Type B pancreatic cell (in vitro differentiated cells): ENCODE results near the gene CACFD1. TPM values are rescaled to one million over a fixed set of nuclear protein-coding genes. Genes with fewer than 3 reads are reported as not detected.

Source experiments
- DNase-seq: peaks from one replicate; pipeline ENCODE4 v3.0.0; 2021; ENCODE audit warnings: mixed read lengths; ENCODE audit not compliant: unreplicated experiment; ENCODE audit errors: extremely low spot score
- H3K27ac Mint-ChIP-seq: 2 replicates; pipeline ENCODE4 v1.8.0; 2021; ENCODE audit warnings: mild to moderate bottlenecking, mixed read lengths
- H3K27me3 Mint-ChIP-seq: 2 replicates; pipeline ENCODE4 v1.8.0; 2021; ENCODE audit warnings: mixed read lengths
- H3K36me3 Mint-ChIP-seq: 2 replicates; pipeline ENCODE4 v1.8.0; 2021; ENCODE audit warnings: mixed read lengths
- H3K4me1 Mint-ChIP-seq: one replicate; pipeline ENCODE4 v1.8.0; 2021; ENCODE audit warnings: mixed read lengths; ENCODE audit not compliant: unreplicated experiment
- H3K4me3 Mint-ChIP-seq: 2 replicates; pipeline ENCODE4 v1.8.0; 2021; ENCODE audit warnings: mild to moderate bottlenecking, mixed read lengths
- H3K9me3 Mint-ChIP-seq: 2 replicates; pipeline ENCODE4 v1.8.0; 2021; ENCODE audit warnings: mixed read lengths
- total RNA-seq: library from RNA; stranded (reverse); gene quantifications from 2 replicates; pipeline ENCODE4 v1.2.1, GENCODE V29; 2021; ENCODE audit warnings: low replicate concordance
- TF ChIP-seq, protein P1 (sequence below): fragments of 200-600 bp; sonication (generic); conservative IDR thresholded peaks from 2 replicates; pipeline ENCODE4 v1.5.0; 2021; ENCODE audit warnings: antibody characterized with exemption, mild to moderate bottlenecking

The CACFD1 gene
- total RNA-seq, 1 donor from 2014 or later: 45.6 TPM

DNA sequence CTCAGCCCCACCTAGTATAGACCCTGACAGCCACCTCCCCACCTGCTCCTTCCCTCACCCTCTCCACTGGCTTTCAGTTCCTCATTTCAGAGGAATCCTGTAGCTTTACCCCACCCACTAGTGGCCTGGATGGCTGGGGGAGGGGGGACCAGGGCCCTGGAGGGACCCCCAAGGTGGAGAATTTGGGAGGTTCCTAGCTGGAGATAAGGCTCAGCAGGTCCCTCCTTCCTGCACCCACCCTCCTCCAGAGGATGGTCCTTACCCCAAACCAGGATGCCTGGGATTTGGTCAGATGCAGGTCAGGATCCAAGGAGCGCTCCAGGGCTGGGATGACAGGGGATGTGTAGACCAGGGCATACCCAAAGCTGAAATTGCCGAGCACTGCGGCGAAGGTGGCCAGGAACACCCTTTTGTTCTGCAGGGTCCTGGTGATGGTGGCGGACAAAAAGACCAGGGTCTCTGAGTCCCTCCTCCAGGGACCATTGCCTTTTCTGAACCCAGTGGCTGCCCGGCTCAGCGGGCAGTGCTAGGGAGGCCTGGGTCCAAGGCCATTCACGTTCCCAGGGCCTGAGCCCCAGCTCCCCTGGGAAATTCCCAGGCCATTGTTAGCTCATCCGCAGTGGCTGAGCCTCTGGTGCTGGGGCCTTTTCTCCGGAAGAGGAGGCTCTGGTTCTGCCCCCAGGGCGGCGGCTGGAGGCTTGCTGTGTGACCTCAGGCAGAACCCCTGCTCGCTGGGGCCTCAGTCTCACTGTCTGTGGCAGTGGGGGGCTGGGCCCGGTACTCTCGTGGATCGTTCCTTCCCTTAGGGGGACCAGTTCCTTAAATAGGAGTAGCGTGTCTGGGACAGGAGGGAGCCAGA lies 18.4 kb downstream of the CACFD1 start:
- Mint-ChIP-seq H3K36me3 (no peaks in the 10 kb centered on the region), H3K27me3 (peaks cover 3% of the 10 kb centered on the region), H3K27ac (no peak overlapping the region), H3K4me3 (peak overlapping the region; percentile 49), H3K4me1 (peaks cover 7% of the 10 kb centered on the region), H3K9me3 (no peaks in the 10 kb centered on the region)
- TF ChIP-seq, protein P1, sequence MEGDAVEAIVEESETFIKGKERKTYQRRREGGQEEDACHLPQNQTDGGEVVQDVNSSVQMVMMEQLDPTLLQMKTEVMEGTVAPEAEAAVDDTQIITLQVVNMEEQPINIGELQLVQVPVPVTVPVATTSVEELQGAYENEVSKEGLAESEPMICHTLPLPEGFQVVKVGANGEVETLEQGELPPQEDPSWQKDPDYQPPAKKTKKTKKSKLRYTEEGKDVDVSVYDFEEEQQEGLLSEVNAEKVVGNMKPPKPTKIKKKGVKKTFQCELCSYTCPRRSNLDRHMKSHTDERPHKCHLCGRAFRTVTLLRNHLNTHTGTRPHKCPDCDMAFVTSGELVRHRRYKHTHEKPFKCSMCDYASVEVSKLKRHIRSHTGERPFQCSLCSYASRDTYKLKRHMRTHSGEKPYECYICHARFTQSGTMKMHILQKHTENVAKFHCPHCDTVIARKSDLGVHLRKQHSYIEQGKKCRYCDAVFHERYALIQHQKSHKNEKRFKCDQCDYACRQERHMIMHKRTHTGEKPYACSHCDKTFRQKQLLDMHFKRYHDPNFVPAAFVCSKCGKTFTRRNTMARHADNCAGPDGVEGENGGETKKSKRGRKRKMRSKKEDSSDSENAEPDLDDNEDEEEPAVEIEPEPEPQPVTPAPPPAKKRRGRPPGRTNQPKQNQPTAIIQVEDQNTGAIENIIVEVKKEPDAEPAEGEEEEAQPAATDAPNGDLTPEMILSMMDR: no peak
- no peak for DNase-seq

DNA sequence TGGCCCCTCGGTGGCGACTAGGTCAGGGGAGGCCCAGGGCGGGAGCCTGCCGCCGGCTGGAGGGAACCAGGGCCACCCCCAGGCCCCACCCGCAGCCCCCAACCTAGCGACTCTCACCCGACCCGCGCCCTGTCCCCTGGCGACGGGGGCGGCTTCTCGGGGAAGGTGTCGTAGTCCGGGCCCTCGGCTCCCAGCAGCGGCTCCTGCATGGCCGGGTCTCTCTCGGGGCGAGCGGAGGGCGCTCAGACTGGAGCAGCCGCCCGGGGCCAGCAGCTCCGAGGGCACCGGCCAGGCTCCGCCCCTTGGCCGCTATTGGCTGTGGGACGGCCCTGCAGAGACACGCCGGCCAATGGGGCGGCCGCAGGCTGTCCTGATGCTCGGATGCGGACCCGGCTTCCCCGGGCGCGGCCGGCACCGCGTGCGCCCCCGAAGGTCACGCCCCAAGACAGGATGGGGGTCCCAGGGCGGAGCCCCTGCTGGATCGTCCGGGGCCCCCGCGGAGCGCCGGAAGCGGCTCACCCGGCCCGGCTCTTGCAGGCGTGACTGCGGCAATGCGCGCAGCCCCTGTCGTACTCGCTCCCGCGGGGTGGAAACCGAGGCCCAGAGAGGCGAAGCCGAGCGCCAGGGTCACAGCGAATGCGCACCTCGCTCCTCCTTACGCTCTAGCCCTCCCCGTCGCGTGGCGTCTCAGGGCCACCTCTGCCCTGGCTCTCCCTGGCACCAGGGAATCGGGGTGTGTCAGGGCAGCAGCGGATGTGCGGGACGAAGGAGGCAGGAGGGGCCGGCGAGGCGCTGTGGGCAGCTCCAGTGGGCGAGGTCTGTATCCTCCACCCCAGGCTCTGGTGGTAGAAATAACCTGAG lies 19.3 kb downstream of the CACFD1 start, which contains the start of gene SLC2A6:
Gene SLC2A6 (minus strand): TSS at position 249 of the 861 bp plus-strand sequence. CDS start 40 bp downstream, at position 209.
- TF ChIP-seq, protein P1: no peak
- Mint-ChIP-seq H3K27me3 (peaks cover 6% of the 10 kb centered on the region), H3K4me1 (peaks cover 12% of the 10 kb centered on the region), H3K9me3 (no peaks in the 10 kb centered on the region), H3K27ac (no peak within 1 kb of the TSS), H3K36me3 (no peaks in the 10 kb centered on the region), H3K4me3 (peak within 1 kb of the TSS; percentile 76)
- peak; percentile 87 for DNase-seq

DNA sequence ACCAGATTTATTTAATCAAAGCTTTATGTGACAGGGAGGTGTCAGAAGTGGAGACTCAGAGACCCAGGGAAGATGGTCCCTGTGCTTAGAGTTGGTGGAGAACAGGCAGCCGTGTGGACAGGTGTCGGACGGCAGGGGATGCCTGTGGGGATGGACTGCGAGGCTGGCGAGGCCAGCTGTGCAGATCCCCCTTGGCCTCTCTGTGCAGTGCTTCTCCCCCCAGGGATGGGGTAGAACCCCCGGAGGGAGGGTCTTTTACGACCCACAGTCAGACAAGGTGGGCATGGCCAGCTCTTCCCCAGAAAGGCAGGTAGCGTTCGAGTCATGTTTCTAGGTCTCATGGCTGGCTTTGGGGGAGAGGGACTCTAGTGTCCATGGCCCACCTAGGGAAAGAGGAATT lies 23.8 kb downstream of the CACFD1 start:
- Mint-ChIP-seq H3K9me3 (no peaks in the 10 kb centered on the region), H3K27ac (peak overlapping the region; percentile 70), H3K4me3 (no peak overlapping the region), H3K27me3 (peaks cover 6% of the 10 kb centered on the region), H3K36me3 (no peaks in the 10 kb centered on the region), H3K4me1 (peaks cover 18% of the 10 kb centered on the region)
- DNase-seq: no peak
- TF ChIP-seq, protein P1: no peak

DNA sequence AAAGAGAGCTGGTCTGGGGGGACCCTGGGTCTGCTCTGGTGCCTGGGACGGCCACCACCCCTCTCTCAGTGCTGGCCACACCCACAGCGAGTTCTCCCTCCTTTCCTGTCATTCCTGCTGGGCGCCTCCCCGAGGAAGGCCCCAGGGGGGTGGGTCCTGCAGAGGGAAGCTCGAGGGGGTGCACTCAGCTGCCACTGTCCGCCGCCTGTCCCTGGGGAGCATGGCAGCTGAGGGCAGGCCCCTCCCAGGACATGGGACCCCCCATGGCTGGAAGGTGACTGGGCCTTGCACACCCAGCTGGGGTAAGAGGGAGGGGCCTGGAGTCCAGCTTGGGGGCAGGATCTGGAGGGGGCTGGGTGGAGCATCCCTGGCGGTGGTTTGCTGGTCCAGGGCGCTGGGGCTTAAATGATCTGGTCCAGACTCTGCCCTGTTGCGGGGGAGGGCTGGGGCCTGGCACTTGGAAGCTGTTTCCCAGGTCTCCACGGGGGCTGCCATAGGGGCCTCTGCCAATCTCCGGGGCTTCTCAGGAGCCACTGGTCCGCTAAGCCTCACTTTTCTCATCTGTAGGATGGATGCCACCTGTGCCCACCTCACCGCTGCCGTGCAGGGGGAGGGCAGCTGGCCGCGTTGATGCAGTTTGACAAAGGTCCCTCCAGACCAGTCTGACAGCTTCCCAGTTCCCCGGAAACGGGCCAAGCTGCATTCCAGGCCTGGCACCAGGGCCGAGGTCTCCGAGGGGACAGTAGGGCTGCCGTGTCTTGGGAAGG lies 25.1 kb downstream of the CACFD1 start:
- Mint-ChIP-seq H3K27ac (peak overlapping the region; percentile 60), H3K4me1 (peaks cover 18% of the 10 kb centered on the region), H3K27me3 (peaks cover 6% of the 10 kb centered on the region), H3K4me3 (no peak overlapping the region), H3K9me3 (no peaks in the 10 kb centered on the region), H3K36me3 (no peaks in the 10 kb centered on the region)
- DNase-seq: no peak
- TF ChIP-seq, protein P1: no peak
